Measurements from ENCODE around the gene IGF2R.

Gene IGF2R

DNA sequence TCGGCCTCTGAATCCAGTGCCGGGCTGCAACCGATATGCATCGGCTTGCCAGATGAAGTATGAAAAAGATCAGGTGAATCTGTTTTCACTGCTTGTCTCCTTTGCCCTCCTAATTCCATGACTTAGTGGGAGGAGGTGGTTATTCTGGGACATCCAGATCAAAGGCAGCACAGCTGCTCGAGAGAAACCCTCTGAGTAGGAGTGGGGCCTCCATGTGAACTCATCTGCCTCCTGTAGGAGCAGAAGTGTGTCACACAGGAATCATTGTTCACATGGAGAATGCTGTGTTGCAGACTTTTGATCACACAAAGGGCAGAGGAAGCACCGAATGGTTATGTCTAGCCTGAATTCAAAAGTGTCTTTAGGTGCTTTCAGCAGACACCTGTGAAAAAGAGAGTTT is 79.6 kb downstream of the IGF2R start:
- CTCF ChIA-PET, result no interaction called here
- no peak for DNase-seq (ENCODE audit: low spot score)
- H3K27ac ChIP-seq, result no peak overlapping the region
- POLR2A ChIA-PET (ENCODE audit: low non-redundant PET), result no interaction called here
- TF ChIP-seq, protein P1, sequence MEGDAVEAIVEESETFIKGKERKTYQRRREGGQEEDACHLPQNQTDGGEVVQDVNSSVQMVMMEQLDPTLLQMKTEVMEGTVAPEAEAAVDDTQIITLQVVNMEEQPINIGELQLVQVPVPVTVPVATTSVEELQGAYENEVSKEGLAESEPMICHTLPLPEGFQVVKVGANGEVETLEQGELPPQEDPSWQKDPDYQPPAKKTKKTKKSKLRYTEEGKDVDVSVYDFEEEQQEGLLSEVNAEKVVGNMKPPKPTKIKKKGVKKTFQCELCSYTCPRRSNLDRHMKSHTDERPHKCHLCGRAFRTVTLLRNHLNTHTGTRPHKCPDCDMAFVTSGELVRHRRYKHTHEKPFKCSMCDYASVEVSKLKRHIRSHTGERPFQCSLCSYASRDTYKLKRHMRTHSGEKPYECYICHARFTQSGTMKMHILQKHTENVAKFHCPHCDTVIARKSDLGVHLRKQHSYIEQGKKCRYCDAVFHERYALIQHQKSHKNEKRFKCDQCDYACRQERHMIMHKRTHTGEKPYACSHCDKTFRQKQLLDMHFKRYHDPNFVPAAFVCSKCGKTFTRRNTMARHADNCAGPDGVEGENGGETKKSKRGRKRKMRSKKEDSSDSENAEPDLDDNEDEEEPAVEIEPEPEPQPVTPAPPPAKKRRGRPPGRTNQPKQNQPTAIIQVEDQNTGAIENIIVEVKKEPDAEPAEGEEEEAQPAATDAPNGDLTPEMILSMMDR (conservative IDR thresholded peaks at IDR 0.05; ENCODE audit: low read depth), result no peak

GRCh38 chr6:160049346-160049745 is 80.5 kb downstream of the IGF2R start:
- H3K27ac ChIP-seq, result no peak overlapping the region
- ChIA-PET POLR2A (ENCODE audit: low non-redundant PET) (no interaction called here), CTCF (no interaction called here)
- TF ChIP-seq, protein P1 (conservative IDR thresholded peaks at IDR 0.05; ENCODE audit: low read depth), result no peak
- no peak for DNase-seq (ENCODE audit: low spot score)

- TF ChIP-seq, protein P1 (conservative IDR thresholded peaks at IDR 0.05; ENCODE audit: low read depth), result no peak
- no peak overlapping the region for H3K27ac ChIP-seq
- ChIA-PET POLR2A (ENCODE audit: low non-redundant PET) (no interaction called here), CTCF (no interaction called here)
- DNase-seq (ENCODE audit: low spot score), result no peak
These were observed 81.1 kb downstream of the IGF2R start for GRCh38 chr6:160050022-160050421.

DNA sequence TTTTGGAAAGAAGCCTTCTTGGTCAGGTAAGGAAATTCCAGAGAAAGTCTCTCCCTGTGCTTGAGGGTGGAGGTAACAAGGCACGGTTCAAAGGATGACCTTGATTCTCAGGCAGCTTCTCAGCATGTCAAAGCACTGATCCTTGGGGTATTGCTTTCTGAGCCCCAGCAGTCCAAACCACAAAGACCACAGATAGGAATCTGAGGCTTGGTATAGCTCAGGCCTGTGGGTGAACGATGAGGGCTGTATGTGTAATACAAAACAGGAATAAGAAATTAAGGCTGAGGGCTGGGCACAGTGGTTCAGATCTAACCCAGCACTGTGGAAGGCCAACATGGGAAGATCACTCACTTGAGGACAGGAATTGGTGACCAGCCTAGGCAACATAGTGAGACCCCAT is 82.5 kb downstream of the IGF2R start:
- TF ChIP-seq, protein P1 (conservative IDR thresholded peaks at IDR 0.05; ENCODE audit: low read depth), result no peak
- no peak overlapping the region for H3K27ac ChIP-seq
- POLR2A ChIA-PET (ENCODE audit: low non-redundant PET), result no interaction called here

DNA sequence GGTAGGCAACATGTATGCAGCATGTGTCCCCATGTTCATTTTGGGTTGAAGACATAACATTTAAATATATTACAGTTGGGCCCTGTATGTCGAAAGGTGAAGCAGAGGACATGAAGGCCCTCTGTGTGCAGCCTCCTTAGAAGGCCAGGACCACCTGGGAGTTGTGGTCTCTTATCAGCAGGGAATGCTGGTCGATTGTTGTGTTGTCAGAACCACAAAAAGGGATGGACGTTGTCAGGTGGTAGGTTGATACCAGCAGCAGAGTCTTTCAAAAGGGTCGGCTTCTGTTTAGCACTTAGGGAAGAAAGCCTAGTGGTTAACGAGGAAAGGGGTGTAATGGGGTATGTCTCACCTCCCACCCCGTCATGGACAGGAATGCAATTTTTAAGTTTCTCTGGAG is 85.4 kb downstream of the IGF2R start:
- POLR2A ChIA-PET (ENCODE audit: low non-redundant PET), result no interaction called here
- TF ChIP-seq, protein P1 (conservative IDR thresholded peaks at IDR 0.05; ENCODE audit: low read depth), result no peak
- CTCF ChIA-PET, result no interaction called here
- H3K27ac ChIP-seq, result no peak overlapping the region
- no peak for DNase-seq (ENCODE audit: low spot score)

More for the DNA sequence above, 82.5 kb downstream of the IGF2R start:
- CTCF ChIA-PET, result no interaction called here
- DNase-seq (ENCODE audit: low spot score), result no peak

DNA sequence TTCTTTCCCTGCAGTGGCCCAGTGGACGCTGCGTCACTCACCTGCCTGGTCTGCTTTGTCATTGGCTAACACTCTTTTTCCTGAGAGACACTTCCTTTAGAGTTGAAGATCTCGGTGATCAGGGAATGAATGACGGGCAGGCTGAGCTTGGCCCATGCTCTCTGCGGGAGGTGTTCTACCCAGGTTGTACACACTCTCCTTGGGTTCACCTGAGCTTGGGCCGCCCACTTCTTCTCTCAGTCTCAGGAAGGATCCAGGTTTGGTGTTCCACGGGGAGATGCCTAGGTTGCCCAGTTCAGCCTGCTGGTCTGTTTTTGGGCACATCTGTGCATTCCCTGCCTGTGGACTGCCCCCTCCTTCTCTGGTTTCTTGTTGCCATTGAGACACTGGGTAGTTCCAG is 86.0 kb downstream of the IGF2R start:
- TF ChIP-seq, protein P1 (conservative IDR thresholded peaks at IDR 0.05; ENCODE audit: low read depth), result no peak
- no peak for DNase-seq (ENCODE audit: low spot score)
- ChIA-PET POLR2A (ENCODE audit: low non-redundant PET) (no interaction called here), CTCF (interaction anchor here (1.1 kb wide), 1 partner anchor 34 kb away, joined by 3 read pairs; no protein-coding TSS in a partner anchor)
- H3K27ac ChIP-seq, result peak overlapping the region; percentile 17; the same call in 1 of the 2 replicates

DNA sequence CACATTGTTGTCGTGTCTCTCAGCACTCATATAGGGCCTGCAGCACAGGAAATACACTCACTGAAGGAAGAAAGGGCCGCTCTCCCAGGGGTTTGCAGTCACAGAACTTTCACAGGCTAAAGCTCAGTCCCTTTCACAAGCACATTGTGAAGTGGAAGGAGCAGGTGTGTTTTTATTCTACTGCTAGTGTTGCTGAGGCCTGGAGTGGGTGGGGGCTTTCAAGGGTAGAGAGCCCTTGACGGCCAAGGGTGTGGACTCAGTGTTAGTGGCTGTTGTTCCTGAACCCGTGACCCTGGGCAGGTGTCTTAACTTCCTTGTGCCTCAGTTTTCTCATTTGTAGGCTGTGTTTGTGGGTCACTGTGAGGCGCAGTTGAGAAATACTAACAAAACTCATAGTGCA is 86.5 kb downstream of the IGF2R start:
- no peak for DNase-seq (ENCODE audit: low spot score)
- POLR2A ChIA-PET (ENCODE audit: low non-redundant PET), result no interaction called here
- peak overlapping the region; percentile 17; the same call in 1 of the 2 replicates for H3K27ac ChIP-seq

More for the DNA sequence above, 86.5 kb downstream of the IGF2R start:
- CTCF ChIA-PET, result interaction anchor here (1.1 kb wide), 1 partner anchor 33 kb away, joined by 3 read pairs; no protein-coding TSS in a partner anchor
- TF ChIP-seq, protein P1 (conservative IDR thresholded peaks at IDR 0.05; ENCODE audit: low read depth), result no peak
